Measurements from ENCODE around the gene IRF2BP1. TPM values are rescaled to one million over a fixed set of nuclear protein-coding genes. Genes with fewer than 3 reads are reported as not detected.

The IRF2BP1 gene
- total RNA-seq, 3 donors from 2014 or later (not counting 1 experiment from before 2014, with no cell fraction given), result 16.1 to 20.3 (median 19.6) TPM

- no peaks in the 10 kb centered on the region for H3K9me3 Mint-ChIP-seq
- no peaks in the 10 kb centered on the region for H3K27me3 Mint-ChIP-seq (ENCODE audit: low read depth in 2 of 2)
- ATAC-seq (no peak), DNase-seq (no peak)
- 86% methylated on average over 6 of the region's 6 CpGs for WGBS (ENCODE audit: insufficient coverage)
- no peak for TF ChIP-seq CTCF (IDR thresholded peaks at IDR 0.05)
- Histone ChIP-seq H3K4me1 (ENCODE audit: control insufficient read depth, insufficient read depth, low read length) (peaks cover 19% of the 10 kb centered on the region), H3K27ac (ENCODE audit: low read length) (no peak overlapping the region), H3K27me3 (ENCODE audit: control insufficient read depth, insufficient read depth, low read length) (no peaks in the 10 kb centered on the region), H3K4me3 (ENCODE audit: low read length) (no peak overlapping the region), H3K36me3 (ENCODE audit: control insufficient read depth, insufficient read depth, low read length) (no peaks in the 10 kb centered on the region), H3K9me3 (ENCODE audit: control insufficient read depth, insufficient read depth, low read length) (no peaks in the 10 kb centered on the region)
- intact Hi-C loops (cut with micrococcal nuclease), result no loop called here
- no peaks in the 10 kb centered on the region for H3K36me3 Mint-ChIP-seq
- H3K4me1 Mint-ChIP-seq, result peaks cover 11 to 22% of the 10 kb centered on the region in 2 donors
- H3K4me3 Mint-ChIP-seq, result no peak overlapping the region
- peak overlapping the region in 1 of 2 donors; percentile 51 for H3K27ac Mint-ChIP-seq
Observed at GRCh38 chr19:45889210-45889885, 3.4 kb upstream of the IRF2BP1 start.

DNA sequence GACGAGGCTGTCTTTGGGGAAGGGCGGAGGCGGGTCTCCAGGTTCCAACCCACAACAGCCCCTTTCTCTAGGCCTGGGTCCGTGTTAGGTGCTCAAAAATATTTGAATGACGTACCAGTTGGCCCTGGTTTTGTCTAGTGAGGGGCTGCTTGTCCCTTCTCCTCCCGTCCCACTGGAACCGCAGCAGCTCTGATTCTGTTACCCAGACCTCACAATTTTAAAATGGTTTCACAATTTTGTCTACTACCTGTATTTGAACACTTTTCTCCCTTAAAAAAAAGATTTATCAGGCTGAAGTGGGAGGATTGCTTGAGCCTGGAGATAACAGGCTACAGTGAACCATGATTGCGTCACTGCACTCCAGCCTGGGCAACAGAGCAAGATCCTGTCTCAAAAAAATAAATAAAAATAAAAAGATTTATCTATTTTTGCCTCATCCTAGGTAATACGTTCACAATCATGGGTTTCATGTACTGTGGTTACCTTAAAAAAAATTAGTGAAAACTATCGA, 1.3 kb upstream of the IRF2BP1 start:
- intact Hi-C loops (cut with micrococcal nuclease), result no loop called here

DNA sequence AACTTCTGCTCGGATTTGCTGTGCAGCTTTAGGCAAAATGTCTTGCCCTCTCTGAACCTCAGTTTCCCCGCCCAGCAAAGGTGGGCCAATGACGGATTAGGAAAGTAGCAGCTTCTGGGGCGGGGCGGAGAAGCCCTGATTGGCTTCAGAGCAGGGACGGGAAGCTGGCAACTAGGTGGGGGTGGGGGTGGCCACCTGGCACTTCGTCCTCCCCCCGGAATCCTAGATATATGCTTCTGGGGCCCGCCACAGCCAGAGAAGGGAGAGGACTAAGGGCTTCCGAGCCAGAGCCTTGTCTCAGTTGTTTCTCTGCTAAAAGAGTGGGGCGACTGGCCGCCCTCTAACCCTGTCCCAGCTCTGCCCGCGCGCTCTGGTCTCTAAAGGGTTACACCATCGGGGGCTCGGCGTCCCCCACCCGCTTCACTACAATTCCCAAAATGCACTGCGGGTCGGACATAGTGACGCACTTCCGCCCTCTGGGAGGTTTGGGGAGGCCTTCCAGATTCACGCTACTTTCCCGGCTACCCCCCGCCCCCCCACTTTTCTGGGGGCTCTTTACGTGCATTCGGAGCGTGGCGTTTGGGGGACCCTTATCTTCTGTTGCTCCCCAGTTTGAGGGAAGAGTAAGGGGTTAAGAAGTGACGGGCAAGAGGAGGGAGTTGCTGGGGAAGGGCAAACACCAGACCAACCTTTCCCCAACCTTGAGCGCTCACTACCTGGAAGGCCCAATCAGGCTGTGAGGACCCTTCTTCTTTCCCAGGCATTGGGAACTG, 672 bp upstream of the IRF2BP1 start:
- peak overlapping the region; percentile 96 to 97 for H3K27ac Mint-ChIP-seq
- WGBS (ENCODE audit: insufficient coverage), result 2% methylated on average over 24 of the region's 32 CpGs
- TF ChIP-seq CTCF (IDR thresholded peaks at IDR 0.05), result no peak
- Histone ChIP-seq H3K27me3 (ENCODE audit: control insufficient read depth, insufficient read depth, low read length) (no peaks in the 10 kb centered on the region), H3K36me3 (ENCODE audit: control insufficient read depth, insufficient read depth, low read length) (no peaks in the 10 kb centered on the region), H3K27ac (ENCODE audit: low read length) (peak overlapping the region; percentile 86), H3K4me1 (ENCODE audit: control insufficient read depth, insufficient read depth, low read length) (peaks cover 37% of the 10 kb centered on the region), H3K9me3 (ENCODE audit: control insufficient read depth, insufficient read depth, low read length) (no peaks in the 10 kb centered on the region), H3K4me3 (ENCODE audit: low read length) (peak overlapping the region; percentile 72)
- peak; percentile 87 to 96 for DNase-seq
- H3K4me1 Mint-ChIP-seq, result peaks cover 17 to 32% of the 10 kb centered on the region in 2 donors
- intact Hi-C loops (cut with micrococcal nuclease), result loop anchor here (1.0 kb wide), 2 partner anchors 16 to 23 kb away; partner anchors contain the start of genes MYPOP and SYMPK
- H3K4me3 Mint-ChIP-seq, result peak overlapping the region; percentile 98
- no peaks in the 10 kb centered on the region for H3K36me3 Mint-ChIP-seq
- H3K27me3 Mint-ChIP-seq (ENCODE audit: low read depth in 2 of 2), result peaks cover 0 to 3% of the 10 kb centered on the region in 2 donors
- H3K9me3 Mint-ChIP-seq, result no peaks in the 10 kb centered on the region
- peak; percentile 69 to 86 (median 73) for ATAC-seq

More for the DNA sequence above, 1.3 kb upstream of the IRF2BP1 start:
- H3K4me1 Mint-ChIP-seq, result peaks cover 17 to 32% of the 10 kb centered on the region in 2 donors
- H3K27me3 Mint-ChIP-seq (ENCODE audit: low read depth in 2 of 2), result no peaks in the 10 kb centered on the region
- H3K9me3 ChIP-seq (ENCODE audit: control insufficient read depth, insufficient read depth, low read length), result no peaks in the 10 kb centered on the region
- peak overlapping the region; percentile 96 to 97 for H3K27ac Mint-ChIP-seq
- peak overlapping the region; percentile 86 for H3K27ac ChIP-seq (ENCODE audit: low read length)
- no peak for TF ChIP-seq CTCF (IDR thresholded peaks at IDR 0.05)
- no peaks in the 10 kb centered on the region for H3K36me3 ChIP-seq (ENCODE audit: control insufficient read depth, insufficient read depth, low read length)
- no peak for ATAC-seq
- H3K4me3 ChIP-seq (ENCODE audit: low read length), result peak overlapping the region; percentile 72
- H3K9me3 Mint-ChIP-seq, result no peaks in the 10 kb centered on the region
- DNase-seq, result no peak
- no peaks in the 10 kb centered on the region for H3K27me3 ChIP-seq (ENCODE audit: control insufficient read depth, insufficient read depth, low read length)
- WGBS (ENCODE audit: insufficient coverage), result 75% methylated on average over 10 of the region's 10 CpGs
- H3K36me3 Mint-ChIP-seq, result no peaks in the 10 kb centered on the region
- H3K4me1 ChIP-seq (ENCODE audit: control insufficient read depth, insufficient read depth, low read length), result peaks cover 37% of the 10 kb centered on the region
- H3K4me3 Mint-ChIP-seq, result peak overlapping the region; percentile 98

Data from natural killer cell (primary cell).